GM18870 (cell line): ENCODE data around the gene ERG.

ENCODE experiments used
- ATAC-seq: cut with Tn5 transposase; IDR thresholded peaks from one replicate; pipeline ENCODE4 v1.9.1; 2021; ENCODE audit warnings: moderate library complexity; ENCODE audit not compliant: unreplicated experiment

Gene ERG

GRCh38 chr21:38340131-38340530 is 158.1 kb downstream of the ERG start:
- no peak for ATAC-seq

- ATAC-seq, result no peak
Observed at GRCh38 chr21:38337793-38338192, 160.5 kb downstream of the ERG start.

- ATAC-seq, result no peak
Observed at GRCh38 chr21:38334866-38335265, 163.4 kb downstream of the ERG start.

- ATAC-seq, result no peak
Observed at GRCh38 chr21:38333301-38334272, 164.7 kb downstream of the ERG start.

DNA sequence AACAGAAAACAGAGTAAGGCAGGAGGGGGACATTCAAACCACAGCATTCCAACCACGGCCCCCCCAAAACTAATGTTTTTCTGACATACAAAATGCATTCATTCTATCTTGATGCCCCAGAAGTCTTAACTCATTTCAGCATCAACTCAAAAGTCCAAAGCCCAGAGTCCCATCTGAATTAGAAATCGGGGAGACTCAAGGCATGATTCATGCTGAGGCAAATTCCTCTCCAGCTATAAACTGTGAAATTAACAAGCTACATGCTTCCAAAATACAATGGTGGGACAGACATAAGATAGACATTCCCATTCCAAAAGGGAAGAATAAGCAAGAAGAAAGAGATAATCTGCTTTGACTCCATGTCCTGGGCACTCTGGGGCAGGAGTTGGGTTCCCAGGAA is 167.6 kb downstream of the ERG start:
- no peak for ATAC-seq
